CD4-positive, alpha-beta T cell treated with Interleukin-12 subunit alpha and Interleukin-12 subunit beta, for 1 hour (primary cell): Measurements from ENCODE around the gene NUP58.

ENCODE experiments used
- DNase-seq: peaks from one replicate; pipeline ENCODE4 v3.0.0-alpha.2; 2020

The NUP58 gene

GRCh38 chr13:25301347-25302113 is at the start of gene NUP58:
Gene NUP58, plus strand, starts transcription at chr13:25301625. Its CDS starts 149 bp downstream, at chr13:25301774.
- peak; percentile 94 for DNase-seq

- DNase-seq, result no peak
Measured at GRCh38 chr13:25252225-25252624, 49.2 kb upstream of the NUP58 start.

GRCh38 chr13:25252752-25253151 is 48.7 kb upstream of the NUP58 start:
- no peak for DNase-seq

- no peak for DNase-seq
Measured at GRCh38 chr13:25253702-25254101, 47.7 kb upstream of the NUP58 start.

- no peak for DNase-seq
Measured at GRCh38 chr13:25262261-25262660, 39.2 kb upstream of the NUP58 start.

GRCh38 chr13:25266706-25267105 is 34.7 kb upstream of the NUP58 start:
- DNase-seq, result no peak

- peak; percentile 21 for DNase-seq
Measured at GRCh38 chr13:25267715-25268114, 33.7 kb upstream of the NUP58 start.

- no peak for DNase-seq
Measured at GRCh38 chr13:25268561-25268960, 32.9 kb upstream of the NUP58 start.

- DNase-seq, result no peak
Measured at GRCh38 chr13:25276748-25277147, 24.7 kb upstream of the NUP58 start.

- DNase-seq, result no peak
Measured at GRCh38 chr13:25280396-25280795, 21.0 kb upstream of the NUP58 start.

GRCh38 chr13:25281193-25281934 is 20.1 kb upstream of the NUP58 start:
- DNase-seq, result no peak

- DNase-seq, result no peak
Measured at GRCh38 chr13:25281935-25282332, 19.5 kb upstream of the NUP58 start.

- peak; percentile 53 for DNase-seq
Measured at GRCh38 chr13:25286308-25286968, 15.0 kb upstream of the NUP58 start.

- DNase-seq, result peak; percentile 94
Measured at GRCh38 chr13:25286969-25287961, 14.2 kb upstream of the NUP58 start, which contains the start of gene MTMR6. Gene MTMR6, minus strand, starts transcription at chr13:25287488. Its CDS starts 241 bp downstream, at chr13:25287247.

- no peak for DNase-seq
Measured at GRCh38 chr13:25288966-25289365, 12.5 kb upstream of the NUP58 start.

- no peak for DNase-seq
Measured at GRCh38 chr13:25291691-25292090, 9.7 kb upstream of the NUP58 start.

- peak; percentile 45 for DNase-seq
Measured at GRCh38 chr13:25292301-25292700, 9.1 kb upstream of the NUP58 start.

- no peak for DNase-seq
Measured at GRCh38 chr13:25295228-25295627, 6.2 kb upstream of the NUP58 start.

GRCh38 chr13:25295701-25296100 is 5.7 kb upstream of the NUP58 start:
- DNase-seq, result no peak

GRCh38 chr13:25300861-25301346 is 521 bp upstream of the NUP58 start:
- DNase-seq, result no peak

- DNase-seq, result no peak
Measured at GRCh38 chr13:25302121-25302520, 696 bp downstream of the NUP58 start.
